Activated CD4-positive, alpha-beta memory T cell treated with anti-CD3 and anti-CD28 coated beads for 36 hours (primary cell): ENCODE results near the gene METAP1. TPM values are rescaled to one million over a fixed set of nuclear protein-coding genes. Genes with fewer than 3 reads are reported as not detected.
"Not testable (repeated sequence)": the region's sequence is repeated elsewhere in the genome, so short reads cannot be mapped to it uniquely, and the experiment has no call there.

ENCODE experiments used
- CTCF ChIA-PET: fragments of 350-600 bp; sonication (Branson Sonifier 250); formaldehyde crosslinking; loops from one replicate; lab custom pipeline; 2021; ENCODE audit warnings: antibody characterized with exemption, inconsistent platforms; lab: Charles Lee
- POLR2A ChIA-PET: fragments of 350-600 bp; sonication (Branson Sonifier 250); formaldehyde crosslinking; loops from one replicate; lab custom pipeline; 2021; ENCODE audit warnings: antibody characterized with exemption; lab: Charles Lee
- DNase-seq: peaks from one replicate; pipeline ENCODE4 v3.0.0-alpha.2; 2020
- H3K27ac Mint-ChIP-seq: one replicate; pipeline ENCODE4 v1.8.0; 2021; ENCODE audit warnings: mixed read lengths
- H3K27me3 Mint-ChIP-seq: one replicate; pipeline ENCODE4 v1.8.0; 2021; ENCODE audit warnings: mixed read lengths
- H3K36me3 Mint-ChIP-seq: one replicate; pipeline ENCODE4 v1.8.0; 2021; ENCODE audit warnings: mixed read lengths
- H3K4me1 Mint-ChIP-seq: one replicate; pipeline ENCODE4 v1.8.0; 2021; ENCODE audit warnings: low read depth, mixed read lengths
- H3K4me3 Mint-ChIP-seq: one replicate; pipeline ENCODE4 v1.8.0; 2021; ENCODE audit warnings: mild to moderate bottlenecking, mixed read lengths
- H3K9me3 Mint-ChIP-seq: one replicate; pipeline ENCODE4 v1.8.0; 2021; ENCODE audit warnings: mixed read lengths
- intact Hi-C: fragments of 100-400 bp; cut with micrococcal nuclease; formaldehyde crosslinking; loops from one replicate; pipeline ENCODE4 v1.15.1; 2023
- total RNA-seq, 2 experiments: library from RNA; stranded (reverse); gene quantifications; one replicate each; pipeline ENCODE4 v1.2.3, GENCODE V29; 2021

Gene METAP1
- total RNA-seq, 2 experiments from 2014 or later, result 60.7 to 61.1 TPM

DNA sequence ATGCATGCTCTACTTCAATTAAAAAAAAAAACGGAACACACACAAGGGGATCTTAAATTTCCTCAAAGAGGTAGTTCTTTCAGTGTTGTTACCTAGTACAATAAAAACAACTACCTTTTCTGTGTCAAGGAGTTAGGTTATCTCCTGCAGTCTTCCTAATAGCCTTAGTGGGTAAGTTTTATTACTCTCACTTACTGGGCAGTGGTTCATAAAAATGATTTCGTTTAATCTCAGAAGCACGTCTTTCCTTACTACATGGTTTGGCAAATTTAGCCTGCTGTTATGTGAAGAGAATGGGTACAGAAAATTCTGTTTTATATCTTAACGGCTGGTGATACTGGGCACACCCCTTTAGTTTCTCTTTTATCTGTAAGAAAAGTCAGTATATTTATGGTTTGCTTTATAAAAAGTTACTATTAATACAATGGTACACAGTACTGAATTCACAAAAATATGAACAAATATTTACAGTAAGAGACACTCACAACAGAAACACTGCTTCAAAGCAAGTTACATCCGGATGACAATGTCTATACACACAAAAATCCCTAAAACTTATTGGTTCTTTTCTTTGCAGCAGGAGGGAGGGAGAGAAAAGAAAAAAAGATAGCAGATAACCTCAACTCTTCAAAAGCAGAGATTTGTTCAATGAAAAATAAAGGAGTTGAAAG lies 84.2 kb downstream of the METAP1 start:
- ChIA-PET CTCF (interaction anchor here (1.7 kb wide), 1 partner anchor 24 kb away, joined by 5 read pairs; no protein-coding TSS in a partner anchor), POLR2A (no interaction called here)
- Mint-ChIP-seq H3K27me3 (no peaks in the 10 kb centered on the region), H3K36me3 (peaks cover 36% of the 10 kb centered on the region), H3K4me1 (peaks cover 3% of the 10 kb centered on the region), H3K4me3 (no peak overlapping the region), H3K27ac (no peak overlapping the region), H3K9me3 (no peaks in the 10 kb centered on the region)
- no peak for DNase-seq
- intact Hi-C loops, result loop anchor here (10.0 kb wide), 1 partner anchor 815 kb away; the partner anchor contains the start of gene RAP1GDS1

DNA sequence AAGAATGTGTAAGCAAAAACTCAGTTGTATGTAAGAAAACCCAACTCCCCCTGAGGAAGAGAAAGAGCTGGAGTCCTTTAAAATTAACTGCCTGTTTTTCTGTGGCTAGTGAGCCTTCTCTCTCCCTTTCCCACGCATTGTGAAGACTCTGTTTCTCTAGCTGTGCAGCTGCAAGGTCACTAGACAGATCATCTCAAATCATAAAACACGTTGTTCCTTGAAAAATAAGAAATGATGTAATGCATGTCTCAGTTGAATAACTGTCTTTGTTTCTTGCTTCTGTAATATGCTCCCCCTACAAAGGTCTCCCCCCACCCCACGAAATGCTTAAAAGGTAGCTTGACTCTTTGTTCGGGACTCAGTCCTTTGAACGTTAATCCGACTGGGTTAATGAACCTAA lies 85.3 kb downstream of the METAP1 start:
- H3K4me3 Mint-ChIP-seq, H3K27ac Mint-ChIP-seq, H3K27me3 Mint-ChIP-seq, CTCF ChIA-PET, H3K9me3 Mint-ChIP-seq, H3K4me1 Mint-ChIP-seq, POLR2A ChIA-PET, DNase-seq: not testable (repeated sequence)
- intact Hi-C loops, result loop anchor here (10.0 kb wide), 1 partner anchor 816 kb away; the partner anchor contains the start of gene RAP1GDS1
- H3K36me3 Mint-ChIP-seq, result peaks cover 32% of the 10 kb centered on the region

DNA sequence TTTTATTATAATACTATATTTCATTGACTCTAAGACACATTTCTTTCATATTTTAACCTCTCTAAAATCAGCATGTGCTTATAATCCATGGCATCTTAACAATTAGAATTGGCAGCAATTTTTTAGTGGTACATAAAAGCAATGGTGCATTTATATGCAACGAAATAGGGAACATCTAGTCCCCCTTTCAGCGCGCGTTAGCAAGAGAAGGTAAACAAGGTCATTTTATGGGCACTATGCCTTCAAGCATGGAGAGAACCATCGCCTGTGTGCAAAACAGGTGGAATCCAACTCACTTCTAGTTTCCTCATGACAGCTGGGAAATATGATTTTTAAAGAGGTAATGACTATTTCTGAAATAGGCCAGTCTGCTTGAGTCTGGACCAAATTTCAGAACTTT lies 86.7 kb downstream of the METAP1 start:
- ChIA-PET CTCF (no interaction called here), POLR2A (no interaction called here)
- H3K4me1 Mint-ChIP-seq, result peaks cover 11% of the 10 kb centered on the region
- peaks cover 26% of the 10 kb centered on the region for H3K36me3 Mint-ChIP-seq
- H3K27ac Mint-ChIP-seq, result no peak overlapping the region
- no peaks in the 10 kb centered on the region for H3K27me3 Mint-ChIP-seq
- H3K9me3 Mint-ChIP-seq, result no peaks in the 10 kb centered on the region
- H3K4me3 Mint-ChIP-seq, result no peak overlapping the region
- intact Hi-C loops, result loop anchor here (10.0 kb wide), 1 partner anchor 817 kb away; the partner anchor contains the start of gene RAP1GDS1
- no peak for DNase-seq

DNA sequence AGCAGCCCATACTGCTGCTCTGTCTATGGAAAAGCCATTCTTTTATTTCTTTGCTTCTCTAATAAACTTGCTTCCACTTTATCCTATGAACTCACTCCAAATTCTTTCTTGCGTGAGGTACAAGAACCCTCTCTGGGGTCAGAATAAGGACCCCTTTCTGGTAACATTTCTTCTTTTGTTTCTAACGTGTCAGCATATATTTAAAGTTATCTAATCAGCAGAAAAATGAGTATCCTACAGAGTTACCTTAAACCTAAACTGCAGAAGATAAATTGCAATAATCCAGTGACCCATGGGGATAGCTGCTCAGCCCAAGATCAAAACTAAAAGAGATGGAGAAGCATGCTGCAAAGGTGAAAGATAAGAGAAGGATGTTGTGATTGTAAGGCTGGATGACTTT lies 89.1 kb downstream of the METAP1 start:
- ChIA-PET CTCF (interaction anchor here (3.0 kb wide), 1 partner anchor 29 kb away, joined by 8 read pairs; no protein-coding TSS in a partner anchor), POLR2A (no interaction called here)
- no peak overlapping the region for H3K4me3 Mint-ChIP-seq
- peaks cover 17% of the 10 kb centered on the region for H3K36me3 Mint-ChIP-seq
- H3K9me3 Mint-ChIP-seq, result no peaks in the 10 kb centered on the region
- DNase-seq, result no peak
- no peaks in the 10 kb centered on the region for H3K27me3 Mint-ChIP-seq
- peaks cover 19% of the 10 kb centered on the region for H3K4me1 Mint-ChIP-seq
- intact Hi-C loops, result loop anchor here (10.0 kb wide), 1 partner anchor 820 kb away; the partner anchor contains the start of gene RAP1GDS1
- no peak overlapping the region for H3K27ac Mint-ChIP-seq

GRCh38 chr4:99088023-99088449 lies 92.5 kb downstream of the METAP1 start:
- Mint-ChIP-seq H3K9me3 (no peaks in the 10 kb centered on the region), H3K36me3 (peaks cover 7% of the 10 kb centered on the region), H3K4me3 (peak overlapping the region; percentile 96), H3K4me1 (peaks cover 37% of the 10 kb centered on the region), H3K27me3 (no peaks in the 10 kb centered on the region), H3K27ac (peak overlapping the region; percentile 93)
- intact Hi-C loops, result loop anchor here (1.0 to 10.0 kb wide), 5 partner anchors 93 to 945 kb away; partner anchors contain the start of genes EIF4E, H2AZ1, METAP1 and RAP1GDS1
- ChIA-PET CTCF (interaction anchor here (1.0 to 1.6 kb wide), 2 partner anchors 32 to 93 kb away, joined by 8 to 9 read pairs; partner anchors contain the start of gene METAP1), POLR2A (interaction anchor here (0.6 to 2.3 kb wide), 8 partner anchors 12 to 864 kb away, joined by 3 to 25 read pairs (median 4); partner anchors contain the start of genes EIF4E, H2AZ1, METAP1 and TRMT10A)
- DNase-seq, result peak; percentile 32

- DNase-seq, result peak; percentile 95
- CTCF ChIA-PET, result interaction anchor here (1.0 to 1.6 kb wide), 2 partner anchors 33 to 94 kb away, joined by 8 to 9 read pairs; partner anchors contain the start of gene METAP1
- POLR2A ChIA-PET, result interaction anchor here (0.6 to 2.3 kb wide), 7 partner anchors 13 to 865 kb away, joined by 3 to 25 read pairs (median 5); partner anchors contain the start of genes EIF4E, H2AZ1, METAP1 and TRMT10A
- Mint-ChIP-seq H3K27me3 (no peaks in the 10 kb centered on the region), H3K4me1 (peaks cover 37% of the 10 kb centered on the region), H3K27ac (peak within 1 kb of the TSS; percentile 93), H3K9me3 (no peaks in the 10 kb centered on the region), H3K4me3 (peak within 1 kb of the TSS; percentile 96), H3K36me3 (peaks cover 7% of the 10 kb centered on the region)
- intact Hi-C loops, result loop anchor here (1.0 to 10.0 kb wide), 7 partner anchors 32 to 945 kb away; partner anchors contain the start of genes EIF4E, H2AZ1, METAP1 and RAP1GDS1
These were observed 93.2 kb downstream of the METAP1 start, which contains the start of gene ADH5 for GRCh38 chr4:99088481-99089365. ADH5 (minus strand) TSS chr4:99088788; CDS start chr4:99088700, 88 bp downstream.

DNA sequence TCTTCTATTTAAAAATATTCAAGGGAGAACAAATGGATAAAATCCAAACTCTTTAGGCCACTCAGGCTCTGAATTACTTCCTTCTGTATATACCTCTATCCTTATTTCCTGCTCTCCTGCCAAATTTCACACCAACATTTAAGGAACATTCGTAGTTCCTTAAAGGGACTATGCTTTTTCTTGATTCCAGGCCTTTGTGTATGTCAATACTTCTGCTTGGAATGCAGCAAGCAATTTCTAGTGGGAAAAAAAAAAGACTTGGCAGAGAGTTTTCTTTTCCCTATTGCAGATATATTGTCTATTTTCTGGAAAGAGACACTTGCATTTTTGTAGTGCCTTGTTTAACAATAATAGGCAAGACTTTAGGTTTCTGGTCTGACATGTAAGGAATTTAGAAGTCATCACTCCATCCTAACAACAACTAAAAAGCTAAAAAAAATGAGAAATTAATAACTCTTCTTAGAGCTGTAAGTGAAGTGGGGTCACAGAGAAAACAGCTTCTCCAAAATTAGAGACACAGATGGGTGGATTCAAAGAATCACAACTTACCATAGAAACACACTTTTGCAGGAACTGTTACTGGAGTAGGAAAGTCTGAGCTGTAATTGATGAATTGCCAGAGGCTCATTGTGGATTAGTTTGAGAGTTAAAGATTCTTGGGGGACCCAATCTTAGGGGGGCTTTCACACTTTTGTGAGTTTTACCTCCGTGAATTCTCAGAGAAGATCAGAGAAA lies 95.1 kb downstream of the METAP1 start:
- Mint-ChIP-seq H3K36me3 (peaks cover 1% of the 10 kb centered on the region), H3K9me3 (no peaks in the 10 kb centered on the region), H3K4me1 (peaks cover 37% of the 10 kb centered on the region), H3K27ac (no peak overlapping the region), H3K4me3 (peak overlapping the region; percentile 12), H3K27me3 (no peaks in the 10 kb centered on the region)
- no peak for DNase-seq
- POLR2A ChIA-PET, result no interaction called here
- intact Hi-C loops, result no loop called here
- CTCF ChIA-PET, result interaction anchor here (0.7 to 1.0 kb wide), 3 partner anchors 33 to 621 kb away, joined by 3 to 4 read pairs (median 3); no protein-coding TSS in a partner anchor

- no peaks in the 10 kb centered on the region for H3K27me3 Mint-ChIP-seq
- ChIA-PET CTCF (interaction anchor here (0.7 to 1.0 kb wide), 3 partner anchors 34 to 620 kb away, joined by 3 to 4 read pairs (median 3); no protein-coding TSS in a partner anchor), POLR2A (no interaction called here)
- intact Hi-C loops, result no loop called here
- DNase-seq, result no peak
- H3K4me1 Mint-ChIP-seq, result peaks cover 36% of the 10 kb centered on the region
- no peak overlapping the region for H3K27ac Mint-ChIP-seq
- H3K4me3 Mint-ChIP-seq, result no peak overlapping the region
- H3K9me3 Mint-ChIP-seq, result no peaks in the 10 kb centered on the region
- H3K36me3 Mint-ChIP-seq, result peaks cover 1% of the 10 kb centered on the region
These were observed 95.7 kb downstream of the METAP1 start for GRCh38 chr4:99091216-99091575.

GRCh38 chr4:99091841-99092240 lies 96.3 kb downstream of the METAP1 start:
- intact Hi-C loops, H3K27me3 Mint-ChIP-seq, POLR2A ChIA-PET, H3K4me3 Mint-ChIP-seq, H3K36me3 Mint-ChIP-seq, H3K9me3 Mint-ChIP-seq, CTCF ChIA-PET, DNase-seq, H3K27ac Mint-ChIP-seq: not testable (repeated sequence)
- peaks cover 31% of the 10 kb centered on the region for H3K4me1 Mint-ChIP-seq

DNA sequence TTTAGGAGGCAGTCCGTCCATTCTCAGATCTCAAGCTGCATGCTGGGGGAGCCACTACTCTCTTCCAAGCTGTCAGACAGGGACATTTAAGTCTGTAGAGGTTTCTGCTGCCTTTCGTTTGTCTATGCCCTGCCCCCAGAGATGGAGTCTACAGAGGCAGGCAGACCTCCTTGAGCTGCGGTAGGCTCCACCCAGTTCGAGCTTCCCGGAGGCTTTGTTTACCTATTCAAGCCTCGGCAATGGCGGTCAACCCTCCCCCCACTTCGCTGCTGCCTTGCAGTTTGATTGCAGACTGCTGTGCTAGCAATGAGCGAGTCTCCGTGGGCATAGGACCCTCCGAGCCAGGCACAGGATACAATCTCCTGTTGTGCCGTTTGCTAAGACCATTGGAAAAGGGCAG lies 103.8 kb downstream of the METAP1 start:
- Mint-ChIP-seq H3K27me3 (peaks cover 4% of the 10 kb centered on the region), H3K9me3 (no peaks in the 10 kb centered on the region), H3K4me3 (no peak overlapping the region), H3K4me1 (no peaks in the 10 kb centered on the region), H3K27ac (no peak overlapping the region), H3K36me3 (peaks cover 2% of the 10 kb centered on the region)
- POLR2A ChIA-PET, result no interaction called here
- intact Hi-C loops, result no loop called here
- CTCF ChIA-PET, result no interaction called here
- no peak for DNase-seq

DNA sequence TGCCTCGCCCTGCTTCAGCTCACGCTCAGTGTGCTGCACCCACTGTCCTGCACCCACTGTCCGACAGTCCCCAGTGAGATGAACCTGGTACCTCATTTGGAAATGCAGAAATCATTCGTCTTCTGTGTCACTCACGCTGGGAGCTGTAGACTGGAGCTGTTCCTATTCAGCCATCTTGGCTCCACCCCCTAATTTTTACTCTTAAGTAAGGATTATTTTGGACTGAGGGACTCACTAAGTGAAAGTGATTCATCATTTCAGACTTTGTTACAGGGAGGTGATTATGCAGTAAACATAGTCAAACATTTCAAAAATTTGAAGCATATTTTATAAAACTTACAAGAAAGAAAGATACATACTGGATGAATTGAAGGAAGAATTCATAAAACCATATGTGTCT lies 104.3 kb downstream of the METAP1 start:
- H3K36me3 Mint-ChIP-seq, CTCF ChIA-PET, H3K9me3 Mint-ChIP-seq, H3K4me3 Mint-ChIP-seq, intact Hi-C loops, H3K27ac Mint-ChIP-seq, POLR2A ChIA-PET, DNase-seq, H3K27me3 Mint-ChIP-seq, H3K4me1 Mint-ChIP-seq: not testable (repeated sequence)
